HG02623 (cell line): ENCODE data around the gene HOXB5.

Experiments used
- ATAC-seq: cut with Tn5 transposase; IDR thresholded peaks from one replicate; pipeline ENCODE4 v1.9.1; 2021; ENCODE audit warnings: moderate library complexity; ENCODE audit not compliant: unreplicated experiment

HOXB5 gene

DNA sequence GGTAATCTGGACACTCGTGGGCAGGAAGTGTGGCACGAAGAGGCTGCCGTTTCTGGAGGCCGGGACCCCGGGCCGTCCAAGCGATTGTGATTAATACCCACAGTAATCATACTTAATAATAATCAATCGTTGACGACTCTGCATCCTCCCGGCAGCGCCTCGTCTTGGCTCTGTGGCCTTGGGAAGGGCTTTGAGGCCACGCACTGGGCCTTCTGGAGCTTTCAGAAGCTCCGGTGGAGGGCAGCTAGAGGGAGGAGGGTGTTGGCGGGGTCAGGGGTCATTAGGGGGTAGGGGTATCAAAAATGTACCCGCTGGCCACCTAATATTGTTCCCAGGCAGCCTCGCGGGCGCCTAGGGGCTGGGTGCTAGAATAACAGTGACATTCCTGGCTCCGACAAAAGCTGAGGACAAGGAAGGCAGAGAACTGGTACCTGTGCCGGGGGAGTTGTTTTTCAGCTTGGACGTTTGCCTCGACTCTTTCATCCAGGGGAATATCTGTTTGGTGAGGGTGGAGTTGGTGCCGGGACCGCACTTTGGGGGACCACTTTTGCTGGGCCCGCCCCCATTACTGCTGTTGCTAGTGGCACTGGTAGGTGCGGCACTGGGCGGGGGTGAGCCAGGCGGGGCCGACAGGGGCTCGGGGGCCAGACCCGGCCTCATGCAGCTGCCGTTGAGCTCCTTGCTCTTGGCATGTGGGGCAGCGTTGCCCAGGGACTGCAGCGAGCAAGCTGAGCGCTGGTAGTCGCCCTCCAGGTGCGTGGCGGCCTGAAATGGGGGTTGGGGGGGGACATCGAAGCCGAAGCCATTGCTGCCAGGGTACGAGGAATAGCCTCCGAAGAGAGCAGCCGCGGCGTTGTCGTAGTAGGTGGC is 41.7 kb downstream of the HOXB5 start:
- no peak for ATAC-seq

DNA sequence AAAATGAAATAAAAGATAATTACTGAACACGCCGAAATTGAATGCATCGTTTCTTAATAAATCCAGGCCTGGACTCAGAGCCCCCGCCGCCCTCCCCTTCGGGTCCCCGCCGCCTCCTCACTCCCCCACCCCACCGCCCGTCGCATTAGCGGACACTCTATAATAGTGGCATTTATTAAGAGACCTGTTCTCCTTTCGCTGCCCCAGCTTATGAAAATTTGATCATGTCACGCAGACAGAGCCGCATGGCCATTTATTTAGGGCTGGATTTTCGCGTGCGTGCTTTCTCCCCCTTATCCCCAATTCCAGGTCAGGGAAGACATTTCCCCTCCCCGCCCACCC is 42.4 kb downstream of the HOXB5 start:
- ATAC-seq, result no peak

DNA sequence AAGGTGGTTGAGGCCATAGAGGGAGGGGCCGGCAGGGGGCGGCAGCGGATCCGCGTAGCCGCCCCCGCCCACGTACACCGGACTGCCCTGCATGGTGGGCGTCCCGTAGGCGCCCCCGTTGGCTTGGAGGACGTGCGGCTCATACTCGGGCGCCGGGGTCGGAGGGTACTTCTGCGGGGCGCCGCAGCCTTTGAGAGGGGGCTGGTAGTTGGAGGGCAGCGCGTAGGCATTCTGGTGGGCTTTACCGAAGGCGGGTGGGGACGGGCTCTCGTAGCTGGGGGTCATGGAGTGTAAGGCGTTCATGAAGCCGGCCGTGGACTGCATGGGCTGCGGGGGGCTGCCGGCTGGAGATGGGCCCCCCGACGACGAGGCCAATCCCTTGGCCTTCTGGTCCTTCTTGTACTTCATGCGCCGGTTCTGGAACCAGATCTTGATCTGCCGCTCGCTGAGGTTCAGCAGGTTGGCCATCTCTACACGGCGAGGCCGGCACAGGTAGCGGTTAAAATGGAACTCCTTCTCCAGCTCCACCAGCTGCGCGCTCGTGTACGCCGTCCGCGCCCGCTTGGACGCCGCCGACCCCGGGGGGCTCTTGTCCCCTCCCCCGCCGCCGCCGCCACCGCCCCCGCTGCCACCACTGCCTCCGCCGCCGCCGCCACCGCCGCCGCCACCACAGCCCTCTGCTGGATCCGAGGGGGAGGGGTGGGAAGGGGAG is 42.9 kb downstream of the HOXB5 start:
- no peak for ATAC-seq

DNA sequence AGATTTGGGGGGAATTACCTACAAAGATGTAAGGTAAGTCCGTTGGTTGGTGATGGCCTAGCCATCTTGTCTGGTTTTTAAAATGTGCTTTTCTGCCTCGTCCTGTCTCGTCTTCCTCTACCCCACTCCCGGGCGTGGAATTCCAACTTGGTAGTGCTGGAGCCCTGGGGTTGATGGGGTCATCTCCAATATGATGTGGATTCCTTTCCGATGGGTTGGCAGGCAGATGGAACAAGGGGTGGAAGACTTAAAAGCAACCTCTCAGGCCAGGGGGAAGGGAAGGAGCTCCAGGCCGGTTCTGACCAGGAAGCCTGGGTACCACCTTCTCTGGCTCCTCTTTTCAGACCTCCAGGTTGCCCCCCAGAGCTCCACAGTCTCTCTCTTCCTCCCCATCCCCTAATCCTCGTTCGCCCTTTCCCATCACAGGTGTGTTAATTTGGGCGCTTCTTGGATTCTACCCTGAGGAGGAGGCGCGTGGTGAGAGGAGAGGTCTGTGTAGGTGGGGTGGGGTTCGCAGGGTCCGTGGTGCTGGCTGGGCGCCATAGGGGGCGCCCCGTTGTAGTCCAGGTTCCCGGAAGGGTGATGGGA is 43.6 kb downstream of the HOXB5 start:
- ATAC-seq, result no peak

DNA sequence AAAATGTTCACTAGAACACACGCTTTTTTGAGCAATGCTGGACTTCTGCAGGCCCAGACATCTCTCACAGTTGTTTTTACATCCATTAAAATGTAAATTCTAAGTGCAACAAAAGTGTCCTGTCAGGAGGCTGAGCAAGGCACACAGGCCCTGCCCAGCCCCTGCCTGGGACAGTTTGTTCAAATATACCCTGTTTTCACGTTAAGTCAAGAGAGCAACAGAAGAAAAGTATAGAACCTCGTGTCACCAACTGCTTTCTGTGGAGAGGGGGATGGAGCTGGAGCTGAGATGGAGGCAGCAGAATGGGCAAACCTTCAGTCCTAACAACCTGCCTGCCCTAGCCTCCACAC is 44.3 kb downstream of the HOXB5 start:
- no peak for ATAC-seq

DNA sequence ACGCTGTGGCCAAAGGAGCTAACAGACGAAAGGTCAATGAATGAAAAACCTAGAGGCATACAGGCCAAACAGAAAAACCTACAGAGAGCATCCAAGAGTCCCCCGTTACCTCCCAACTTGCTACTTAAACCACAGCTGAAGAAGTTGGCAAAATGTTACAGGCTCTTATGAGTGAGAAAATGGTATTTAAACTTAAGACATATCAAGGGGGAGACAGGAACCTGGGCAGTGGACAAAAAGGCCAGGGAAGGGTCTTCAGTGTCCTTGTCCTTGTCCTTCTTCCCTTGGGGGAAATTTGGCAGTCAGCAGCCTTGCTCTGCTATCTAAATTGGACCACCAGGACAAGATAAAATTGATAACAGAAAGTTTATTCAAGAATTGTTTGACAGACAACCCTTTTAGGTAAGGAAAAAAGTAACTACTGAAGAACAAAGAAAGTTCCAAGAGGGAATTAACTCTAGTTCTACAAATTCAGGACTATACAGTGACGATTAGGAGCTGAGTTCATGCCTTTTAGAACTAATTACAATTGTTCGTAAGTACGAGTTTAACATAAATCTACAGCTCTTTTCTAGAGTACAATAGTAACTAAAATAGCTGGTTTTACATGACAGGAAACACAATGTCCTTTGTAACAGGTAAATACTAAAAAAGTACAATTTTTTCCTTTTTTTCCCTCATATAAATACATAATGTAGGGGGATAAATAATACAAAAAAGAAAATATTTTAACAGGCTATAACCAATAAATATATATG is 44.9 kb downstream of the HOXB5 start:
- ATAC-seq, result no peak

DNA sequence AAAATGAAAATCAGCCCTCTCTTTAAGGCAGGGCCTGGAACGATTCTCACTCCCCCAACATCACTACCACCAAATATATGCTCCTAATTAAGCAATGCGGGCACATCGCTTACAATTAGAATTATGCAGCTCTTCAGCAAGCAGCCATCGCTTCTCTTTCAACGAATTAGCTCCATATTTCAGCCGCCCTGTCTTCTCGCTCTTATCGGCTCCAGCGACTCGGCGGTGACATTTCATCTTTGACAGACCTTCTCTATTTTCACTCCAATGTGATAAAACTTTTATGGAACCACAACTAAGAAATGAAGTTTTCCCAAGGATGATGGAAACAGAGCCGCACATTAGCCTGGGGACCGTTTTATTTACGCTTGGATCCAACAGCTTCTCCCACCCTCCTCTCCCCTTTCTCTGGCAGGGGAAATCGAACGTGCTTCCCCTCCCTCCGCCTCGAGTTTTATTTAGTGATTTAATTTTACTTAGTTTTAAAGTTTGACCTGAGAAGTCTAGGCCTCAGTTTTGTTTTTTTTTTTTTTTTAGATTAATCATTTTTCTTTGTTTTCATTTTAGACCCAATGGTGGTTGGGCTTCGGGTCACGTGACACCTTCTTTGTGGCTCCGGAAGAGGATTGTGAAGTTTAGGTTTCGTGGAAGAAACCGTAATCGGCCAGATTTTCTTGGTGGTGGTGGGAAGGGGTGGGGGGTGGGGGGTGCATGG is 45.6 kb downstream of the HOXB5 start:
- no peak for ATAC-seq

DNA sequence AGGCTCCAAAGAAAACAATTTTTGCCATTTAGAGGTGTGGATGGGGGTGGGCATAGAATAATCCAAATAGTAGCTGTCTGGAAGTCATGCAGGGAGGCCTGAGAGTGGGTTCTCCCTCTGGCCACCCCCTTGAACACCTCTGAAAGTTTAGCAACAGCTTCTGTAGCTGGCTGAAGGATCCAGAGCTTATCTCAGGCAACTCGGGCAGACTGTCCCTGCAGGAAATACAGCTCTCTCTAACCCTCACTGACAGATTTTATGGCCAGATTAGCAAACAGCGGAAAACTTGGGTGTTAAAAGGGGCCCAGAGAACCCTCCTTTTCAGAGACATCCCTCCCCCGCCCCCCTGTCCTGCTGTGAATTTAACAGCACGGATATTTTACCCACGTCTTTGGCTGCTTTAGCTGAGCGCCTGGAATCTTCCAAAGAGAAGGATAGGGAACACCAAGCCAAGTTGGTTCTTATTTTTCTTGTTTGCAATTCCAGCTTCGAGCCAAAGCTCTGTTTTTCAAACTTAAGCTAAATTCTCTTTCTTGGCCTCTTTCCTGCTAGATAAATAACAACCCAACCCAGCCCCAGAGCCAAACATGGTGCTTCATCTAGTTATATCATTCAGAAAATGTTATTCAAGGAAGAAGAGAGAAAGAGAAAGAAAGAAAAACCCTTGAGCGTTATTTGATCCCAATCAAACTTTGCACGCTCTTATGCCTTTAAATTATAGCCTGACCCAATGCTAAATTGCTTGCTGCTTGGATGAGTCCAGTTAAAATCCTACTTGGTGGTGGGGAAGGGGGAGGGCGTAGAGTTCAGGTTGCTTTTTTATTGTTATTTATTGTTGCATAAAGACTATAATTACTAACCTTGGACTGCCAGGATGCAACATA is 46.4 kb downstream of the HOXB5 start:
- ATAC-seq, result no peak

DNA sequence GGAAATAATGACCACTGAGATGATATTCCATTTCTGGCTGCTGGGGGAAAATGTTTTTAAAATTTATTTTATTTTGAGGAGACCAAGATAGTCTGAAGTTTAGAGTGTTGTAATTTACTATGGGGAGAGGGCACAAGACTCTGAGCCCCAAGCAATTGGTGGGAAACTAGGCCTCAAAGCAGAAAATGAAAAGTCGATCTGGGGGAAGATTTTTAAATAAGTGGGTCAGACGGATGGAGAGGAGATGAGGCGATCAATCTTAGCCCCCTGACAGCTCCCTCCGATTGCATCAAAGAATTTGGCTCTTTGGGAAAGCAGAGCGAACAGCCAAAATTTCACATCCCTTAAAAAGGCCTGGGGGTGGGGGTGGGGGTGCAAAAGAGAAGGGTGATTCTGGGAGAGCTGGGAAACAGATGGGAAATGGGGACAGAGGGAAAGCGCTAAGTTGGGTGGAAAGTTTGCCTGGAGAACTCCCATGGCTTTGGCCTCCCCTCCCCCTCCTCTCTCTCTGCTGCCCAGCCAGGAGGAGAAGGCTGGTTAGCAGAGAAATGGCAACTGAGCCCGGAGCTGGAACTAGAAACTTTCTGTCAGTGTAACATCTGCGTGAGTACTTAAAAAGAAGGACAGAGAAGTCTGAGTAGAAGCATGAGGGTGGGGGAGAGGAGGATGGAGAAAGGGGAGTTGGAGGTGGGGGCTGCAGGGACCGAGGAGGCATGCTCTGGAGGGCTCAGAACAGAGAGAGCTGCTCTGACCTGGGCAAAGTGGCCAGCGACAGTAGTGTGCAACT is 47.2 kb downstream of the HOXB5 start:
- ATAC-seq, result no peak

DNA sequence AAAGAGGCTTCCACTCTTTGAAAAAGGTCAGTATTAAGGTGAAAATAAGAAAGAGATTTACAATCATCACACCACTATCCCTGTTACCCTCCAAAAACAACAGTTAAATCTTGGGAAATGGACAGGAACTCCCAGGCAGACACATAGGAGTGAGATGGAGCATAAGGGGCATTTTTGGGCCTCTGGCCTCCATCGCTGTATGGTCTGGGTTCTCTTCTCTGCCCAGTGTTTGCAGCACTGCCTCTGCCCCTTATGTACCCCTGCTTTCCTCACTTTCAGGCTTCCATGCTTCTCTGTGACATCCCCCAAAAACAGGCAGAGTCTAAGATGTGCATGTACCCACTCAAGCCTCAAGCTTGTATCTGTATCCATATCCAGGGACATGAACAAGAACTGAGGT is 48.0 kb downstream of the HOXB5 start:
- no peak for ATAC-seq

DNA sequence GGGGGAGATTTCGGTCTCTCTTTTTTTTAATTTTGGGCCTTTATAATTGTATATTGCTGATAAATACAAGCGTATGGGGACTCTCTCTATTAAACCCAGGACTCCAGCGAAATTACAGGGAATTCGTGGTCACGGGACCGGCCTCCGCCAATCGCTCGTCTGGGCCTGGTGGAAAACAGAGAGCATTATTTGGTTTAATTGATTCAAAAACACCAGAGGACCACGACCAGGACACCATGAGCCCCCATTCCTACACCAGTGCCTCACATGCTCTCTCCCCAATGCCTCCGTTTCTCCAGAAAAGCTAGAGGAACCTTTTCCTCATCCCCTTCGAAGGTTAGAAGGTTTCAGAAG is 48.6 kb downstream of the HOXB5 start, which contains the start of gene HOXB2:
Gene HOXB2 (minus strand): TSS at position 88 of the 354 bp plus-strand sequence. CDS start 198 bp downstream, outside the sequence.
- ATAC-seq, result no peak

DNA sequence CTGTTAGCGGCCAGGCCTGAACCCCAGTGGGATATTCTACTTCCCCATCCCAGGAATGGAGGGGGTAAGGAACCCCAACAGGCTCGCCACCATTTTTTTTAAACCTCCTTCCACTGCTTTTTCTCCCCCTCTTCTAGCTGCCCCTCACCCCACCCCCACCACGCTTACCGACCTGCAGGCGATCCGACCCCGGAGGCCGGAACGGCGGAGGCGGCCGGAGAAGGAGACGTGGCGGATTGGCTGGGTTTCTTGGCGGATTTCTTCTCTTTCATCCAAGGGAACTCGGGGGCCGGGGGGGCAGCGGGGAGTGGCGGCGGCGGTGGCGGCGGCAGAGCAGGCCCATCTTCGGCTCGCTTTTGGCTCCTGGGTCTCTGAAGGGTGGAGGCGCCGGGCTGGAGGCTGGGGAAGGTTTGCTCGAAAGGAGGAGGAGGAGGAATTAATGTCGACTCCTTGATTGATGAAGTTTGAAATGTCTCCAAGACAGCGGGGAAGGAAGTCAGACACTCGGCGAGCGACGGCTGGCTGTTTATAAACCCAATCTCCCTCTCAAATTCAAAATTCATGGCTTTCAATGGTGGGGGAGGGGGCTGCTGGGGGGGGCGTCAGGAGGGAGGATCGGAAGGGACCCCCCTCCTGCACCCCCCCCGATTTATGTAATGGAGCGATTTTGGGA is 49.1 kb downstream of the HOXB5 start:
- no peak for ATAC-seq

DNA sequence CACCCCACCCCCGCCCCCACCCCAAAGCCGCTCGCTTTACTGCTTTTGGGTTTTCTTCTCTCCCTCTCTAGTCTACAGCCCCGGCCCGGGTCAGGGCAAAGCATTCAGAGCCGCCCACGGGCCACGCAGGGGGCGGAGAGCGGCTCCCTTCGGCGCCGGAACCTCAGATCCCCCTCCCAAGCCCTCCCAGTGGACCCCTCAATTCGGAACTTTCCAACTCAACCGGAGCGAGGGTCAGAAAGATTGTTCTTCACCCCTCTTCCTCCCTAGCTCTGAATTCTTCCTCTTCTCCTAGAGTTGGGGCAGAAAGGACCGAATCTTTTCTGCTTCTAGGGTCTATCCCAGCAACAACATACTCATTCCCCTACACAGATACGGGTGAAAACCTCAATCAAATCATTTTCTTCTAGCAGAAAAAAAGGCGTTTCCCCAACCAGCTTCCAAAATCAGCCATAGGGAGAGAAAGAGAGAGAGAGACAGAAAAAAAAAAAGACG is 49.7 kb downstream of the HOXB5 start:
- no peak for ATAC-seq

DNA sequence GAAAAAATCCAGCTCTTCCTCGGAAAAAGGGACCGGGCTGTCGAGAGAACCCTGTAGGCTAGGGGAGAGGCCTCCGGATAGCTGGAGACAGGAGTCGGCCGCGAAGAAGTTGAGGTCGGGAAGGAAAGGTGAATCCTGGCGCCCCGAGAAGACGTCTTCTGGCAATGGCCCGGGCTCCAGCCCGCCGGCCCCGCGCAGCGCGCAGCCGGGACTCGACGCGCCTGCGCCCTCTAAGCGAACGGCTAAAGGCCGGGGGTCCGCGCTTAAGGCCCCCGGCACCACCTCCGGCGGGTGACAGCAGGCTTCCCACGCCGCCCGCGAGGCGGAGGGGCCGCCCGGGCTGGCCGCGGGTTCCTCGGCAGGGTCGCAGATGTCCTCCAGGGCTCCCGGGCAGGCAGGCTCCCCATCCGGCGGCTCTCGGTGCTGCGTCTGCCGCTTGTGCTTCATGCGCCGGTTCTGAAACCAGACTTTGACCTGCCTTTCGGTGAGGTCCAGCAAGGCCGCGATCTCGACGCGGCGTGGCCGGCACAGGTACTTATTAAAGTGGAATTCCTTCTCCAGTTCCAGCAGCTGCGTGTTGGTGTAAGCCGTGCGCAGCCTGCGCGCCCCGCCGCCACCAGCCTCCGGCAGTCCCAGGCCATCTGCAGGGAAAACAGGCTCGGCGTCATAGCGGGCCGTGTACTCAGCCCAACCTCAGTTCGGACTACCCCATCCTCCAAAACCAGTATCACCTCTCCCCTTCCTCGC is 50.3 kb downstream of the HOXB5 start:
- no peak for ATAC-seq

DNA sequence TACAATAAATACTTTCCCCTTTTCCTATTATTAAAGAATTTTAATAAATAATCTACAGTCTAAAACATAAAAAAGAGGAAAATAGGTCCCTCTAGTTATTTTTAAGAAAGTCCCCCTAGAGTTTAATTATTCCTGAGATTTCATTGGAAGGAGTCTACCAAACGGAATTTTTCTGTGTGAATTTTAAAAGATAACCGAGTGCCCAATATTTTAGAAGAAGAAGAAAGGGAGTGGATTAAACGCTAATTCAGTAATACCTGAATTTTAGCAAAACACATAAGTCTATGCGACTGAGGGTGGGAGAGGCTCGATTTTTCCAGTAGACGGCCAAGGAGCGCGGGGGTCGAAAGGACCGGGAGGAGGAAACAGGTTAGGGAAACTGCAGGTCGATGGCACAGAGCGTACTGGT is 50.9 kb downstream of the HOXB5 start:
- no peak for ATAC-seq

DNA sequence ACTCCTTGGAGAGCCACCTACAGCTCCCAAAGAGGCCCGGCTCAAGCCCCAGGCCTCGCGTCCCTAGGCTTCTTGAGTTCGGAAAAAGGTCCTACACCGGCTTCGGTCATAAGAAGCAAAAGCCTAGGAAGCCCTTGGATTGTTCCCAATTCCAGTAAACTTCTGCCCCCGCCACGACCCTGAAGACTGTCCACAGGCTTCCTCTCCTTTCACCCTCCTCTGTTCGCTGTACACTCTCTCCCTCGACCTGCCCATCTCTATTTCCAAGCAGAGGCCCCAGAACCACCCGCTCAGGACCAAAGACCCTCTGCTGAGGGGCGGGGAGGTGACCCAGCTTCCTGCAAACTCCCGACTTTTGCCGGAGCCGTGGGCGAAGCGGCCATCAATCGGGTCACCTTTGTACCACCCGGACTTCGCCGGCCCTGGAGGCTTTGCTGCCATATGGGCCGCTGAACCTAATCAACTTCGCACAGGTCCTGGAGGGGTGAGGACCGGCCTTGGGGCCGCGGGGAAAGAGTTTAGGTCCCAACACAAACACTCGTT is 51.4 kb downstream of the HOXB5 start:
- no peak for ATAC-seq

DNA sequence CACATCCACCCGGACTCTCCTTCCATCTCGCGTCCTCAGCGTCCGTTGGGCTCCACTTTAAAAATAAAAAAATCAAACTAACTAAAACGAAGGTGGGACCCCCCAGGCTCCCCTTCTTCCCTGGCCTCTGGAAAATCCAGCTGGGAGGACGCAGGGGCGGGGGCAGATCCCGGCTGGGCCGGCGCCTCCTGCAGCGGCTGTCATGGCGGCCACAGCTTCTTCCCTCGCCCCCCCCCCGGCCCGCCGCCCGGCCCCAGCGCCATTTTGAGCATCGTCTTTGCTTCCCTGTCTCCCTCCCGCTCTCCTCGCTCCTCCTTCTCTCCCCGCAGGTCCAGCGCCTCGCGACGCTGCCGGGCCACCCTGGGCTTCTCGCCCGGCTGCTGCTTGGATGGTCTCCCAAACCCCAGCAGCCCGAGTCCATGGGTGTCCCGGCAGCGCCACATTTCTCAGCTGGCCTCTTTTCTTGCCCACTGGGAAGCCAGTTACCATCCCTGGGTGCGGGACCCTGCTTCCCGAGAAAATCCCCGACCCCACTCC is 51.9 kb downstream of the HOXB5 start:
- ATAC-seq, result no peak
